ENCODE results near the gene BDH1.

DNA sequence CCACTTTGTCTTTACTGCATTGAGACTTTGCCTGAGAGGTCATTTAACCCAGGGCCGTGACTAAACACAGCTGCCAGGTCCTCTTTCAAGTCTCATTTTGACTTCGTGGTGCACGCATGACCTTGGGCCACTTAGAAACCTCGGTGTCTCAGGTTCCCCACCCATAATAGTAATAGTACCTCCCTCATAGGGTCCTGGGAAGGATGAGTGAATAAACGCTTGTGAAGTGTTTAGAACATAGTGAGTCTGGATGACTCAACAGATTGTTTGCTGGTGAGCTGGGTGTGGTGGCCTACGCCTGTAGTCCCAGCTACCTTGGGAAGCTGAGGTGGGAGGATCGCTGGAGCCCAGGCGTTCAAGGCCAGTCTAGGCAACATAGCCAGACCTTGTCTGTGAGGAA, 56.3 kb downstream of the BDH1 start:
- TF ChIP-seq, protein P1, sequence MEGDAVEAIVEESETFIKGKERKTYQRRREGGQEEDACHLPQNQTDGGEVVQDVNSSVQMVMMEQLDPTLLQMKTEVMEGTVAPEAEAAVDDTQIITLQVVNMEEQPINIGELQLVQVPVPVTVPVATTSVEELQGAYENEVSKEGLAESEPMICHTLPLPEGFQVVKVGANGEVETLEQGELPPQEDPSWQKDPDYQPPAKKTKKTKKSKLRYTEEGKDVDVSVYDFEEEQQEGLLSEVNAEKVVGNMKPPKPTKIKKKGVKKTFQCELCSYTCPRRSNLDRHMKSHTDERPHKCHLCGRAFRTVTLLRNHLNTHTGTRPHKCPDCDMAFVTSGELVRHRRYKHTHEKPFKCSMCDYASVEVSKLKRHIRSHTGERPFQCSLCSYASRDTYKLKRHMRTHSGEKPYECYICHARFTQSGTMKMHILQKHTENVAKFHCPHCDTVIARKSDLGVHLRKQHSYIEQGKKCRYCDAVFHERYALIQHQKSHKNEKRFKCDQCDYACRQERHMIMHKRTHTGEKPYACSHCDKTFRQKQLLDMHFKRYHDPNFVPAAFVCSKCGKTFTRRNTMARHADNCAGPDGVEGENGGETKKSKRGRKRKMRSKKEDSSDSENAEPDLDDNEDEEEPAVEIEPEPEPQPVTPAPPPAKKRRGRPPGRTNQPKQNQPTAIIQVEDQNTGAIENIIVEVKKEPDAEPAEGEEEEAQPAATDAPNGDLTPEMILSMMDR (IDR thresholded peaks at IDR 0.05): no peak
- no peak for TF ChIP-seq POLR2A (IDR thresholded peaks at IDR 0.05)
